ENCODE measurements around the gene AFF3. TPM values are rescaled to one million over a fixed set of nuclear protein-coding genes. Genes with fewer than 3 reads are reported as not detected.

Gene AFF3
- total RNA-seq, 4 donors from 2014 or later, result 2.1 to 7.3 (median 3.5) TPM

GRCh38 chr2:99982744-99983143, 159.6 kb downstream of the AFF3 start:
- 91 to 92% methylated on average over 2 of the region's 2 CpGs for WGBS, 2 donors
- H3K4me3 ChIP-seq (ENCODE audit: low read depth, poor library complexity, severe bottlenecking), result no peak overlapping the region
- TF ChIP-seq CTCF (IDR thresholded peaks at IDR 0.05), result no peak
- TF ChIP-seq POLR2A (IDR thresholded peaks at IDR 0.05), result no peak
- intact Hi-C loops (cut with DNase I; ENCODE audit: low total_unique reads), result no loop called here
- no peak for DNase-seq (ENCODE audit: low spot score in 2 of 2)

GRCh38 chr2:99981840-99982239, 160.6 kb downstream of the AFF3 start:
- TF ChIP-seq POLR2A (IDR thresholded peaks at IDR 0.05), result no peak
- no peak for TF ChIP-seq CTCF (IDR thresholded peaks at IDR 0.05)
- intact Hi-C loops (cut with DNase I; ENCODE audit: low total_unique reads), result no loop called here
- WGBS, 2 donors, result 75 to 93% methylated on average over 1 of the region's 1 CpG

GRCh38 chr2:99980176-99980575, 162.2 kb downstream of the AFF3 start:
- 49 to 51% methylated on average over 2 of the region's 2 CpGs for WGBS, 2 donors
- intact Hi-C loops (cut with DNase I; ENCODE audit: low total_unique reads), result no loop called here
- DNase-seq (ENCODE audit: low spot score in 2 of 2), result no peak
- H3K4me3 ChIP-seq (ENCODE audit: low read depth, poor library complexity, severe bottlenecking), result no peak overlapping the region
- no peak for TF ChIP-seq CTCF (IDR thresholded peaks at IDR 0.05)

More at GRCh38 chr2:99981840-99982239, 160.6 kb downstream of the AFF3 start:
- H3K4me3 ChIP-seq (ENCODE audit: low read depth, poor library complexity, severe bottlenecking), result no peak overlapping the region
- no peak for DNase-seq (ENCODE audit: low spot score in 2 of 2)

GRCh38 chr2:99977966-99978365, 164.4 kb downstream of the AFF3 start:
- 53 to 64% methylated on average over 1 of the region's 1 CpG for WGBS, 2 donors
- intact Hi-C loops (cut with DNase I; ENCODE audit: low total_unique reads), result no loop called here
- no peak overlapping the region for H3K4me3 ChIP-seq (ENCODE audit: low read depth, poor library complexity, severe bottlenecking)
- TF ChIP-seq CTCF (IDR thresholded peaks at IDR 0.05) (no peak), POLR2A (IDR thresholded peaks at IDR 0.05) (no peak)
- DNase-seq (ENCODE audit: low spot score in 2 of 2), result no peak

GRCh38 chr2:99975386-99975785, 167.0 kb downstream of the AFF3 start:
- intact Hi-C loops (cut with DNase I; ENCODE audit: low total_unique reads), result no loop called here
- TF ChIP-seq CTCF (IDR thresholded peaks at IDR 0.05) (no peak), POLR2A (IDR thresholded peaks at IDR 0.05) (no peak)
- no peak for DNase-seq (ENCODE audit: low spot score in 2 of 2)
- H3K4me3 ChIP-seq (ENCODE audit: low read depth, poor library complexity, severe bottlenecking), result no peak overlapping the region

GRCh38 chr2:99974682-99975375, 167.6 kb downstream of the AFF3 start:
- no peak for TF ChIP-seq CTCF (IDR thresholded peaks at IDR 0.05)
- 59 to 64% methylated on average over 3 of the region's 3 CpGs for WGBS, 2 donors
- intact Hi-C loops (cut with DNase I; ENCODE audit: low total_unique reads), result no loop called here

More at GRCh38 chr2:99974682-99975375, 167.6 kb downstream of the AFF3 start:
- no peak for DNase-seq (ENCODE audit: low spot score in 2 of 2)
- no peak overlapping the region for H3K4me3 ChIP-seq (ENCODE audit: low read depth, poor library complexity, severe bottlenecking)

Measured in lower leg skin (tissue), 4 donors.